Mesothelial cell of epicardium (in vitro differentiated cells): ENCODE measurements around the gene MAMSTR. TPM values are rescaled to one million over a fixed set of nuclear protein-coding genes. Genes with fewer than 3 reads are reported as not detected.
"Not testable (repeated sequence)": the region's sequence is repeated elsewhere in the genome, so short reads cannot be mapped to it uniquely, and the experiment has no call there.

Source experiments
- DNase-seq, 2 experiments: peaks; one replicate each; pipeline ENCODE4 v3.0.0; 2021; ENCODE audit warnings: low spot score in 2 of 2; ENCODE audit not compliant: unreplicated experiment in 2 of 2
- H3K27ac Mint-ChIP-seq: 2 replicates; pipeline ENCODE4 v1.8.0; 2021; ENCODE audit warnings: mixed read lengths
- H3K27me3 Mint-ChIP-seq: 2 replicates; pipeline ENCODE4 v1.8.0; 2021; ENCODE audit warnings: low read depth, mixed read lengths
- H3K36me3 Mint-ChIP-seq: 2 replicates; pipeline ENCODE4 v1.8.0; 2021; ENCODE audit warnings: mixed read lengths
- H3K4me1 Mint-ChIP-seq: 2 replicates; pipeline ENCODE4 v1.8.0; 2021; ENCODE audit warnings: mixed read lengths
- H3K4me3 Mint-ChIP-seq: 2 replicates; pipeline ENCODE4 v1.8.0; 2021; ENCODE audit warnings: mild to moderate bottlenecking, moderate library complexity, mixed read lengths
- H3K9me3 Mint-ChIP-seq: 2 replicates; pipeline ENCODE4 v1.8.0; 2021; ENCODE audit warnings: mixed read lengths
- total RNA-seq: library from RNA; stranded (reverse); gene quantifications from 3 replicates; pipeline ENCODE4 v1.2.1, GENCODE V29; 2021
- TF ChIP-seq, protein P1 (sequence below): fragments of 200-600 bp; sonication (generic); IDR thresholded peaks from one replicate; pipeline ENCODE4 v1.5.0; 2021; ENCODE audit warnings: antibody characterized with exemption; ENCODE audit not compliant: unreplicated experiment

Gene MAMSTR, protein sequence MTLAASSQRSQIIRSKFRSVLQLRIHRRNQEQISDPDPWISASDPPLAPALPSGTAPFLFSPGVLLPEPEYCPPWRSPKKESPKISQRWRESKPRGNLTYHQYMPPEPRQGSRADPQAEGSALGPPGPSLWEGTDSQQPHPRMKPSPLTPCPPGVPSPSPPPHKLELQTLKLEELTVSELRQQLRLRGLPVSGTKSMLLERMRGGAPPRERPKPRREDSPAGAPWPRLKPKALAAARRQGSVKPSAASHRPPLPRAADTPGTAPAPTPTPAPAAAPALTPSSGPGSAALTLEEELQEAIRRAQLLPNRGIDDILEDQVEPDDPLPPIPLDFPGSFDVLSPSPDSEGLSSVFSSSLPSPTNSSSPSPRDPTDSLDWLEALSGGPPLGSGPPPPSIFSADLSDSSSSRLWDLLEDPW
- 5.8 to 6.5 TPM (median 6.0 TPM) in 3 replicates for total RNA-seq

DNA sequence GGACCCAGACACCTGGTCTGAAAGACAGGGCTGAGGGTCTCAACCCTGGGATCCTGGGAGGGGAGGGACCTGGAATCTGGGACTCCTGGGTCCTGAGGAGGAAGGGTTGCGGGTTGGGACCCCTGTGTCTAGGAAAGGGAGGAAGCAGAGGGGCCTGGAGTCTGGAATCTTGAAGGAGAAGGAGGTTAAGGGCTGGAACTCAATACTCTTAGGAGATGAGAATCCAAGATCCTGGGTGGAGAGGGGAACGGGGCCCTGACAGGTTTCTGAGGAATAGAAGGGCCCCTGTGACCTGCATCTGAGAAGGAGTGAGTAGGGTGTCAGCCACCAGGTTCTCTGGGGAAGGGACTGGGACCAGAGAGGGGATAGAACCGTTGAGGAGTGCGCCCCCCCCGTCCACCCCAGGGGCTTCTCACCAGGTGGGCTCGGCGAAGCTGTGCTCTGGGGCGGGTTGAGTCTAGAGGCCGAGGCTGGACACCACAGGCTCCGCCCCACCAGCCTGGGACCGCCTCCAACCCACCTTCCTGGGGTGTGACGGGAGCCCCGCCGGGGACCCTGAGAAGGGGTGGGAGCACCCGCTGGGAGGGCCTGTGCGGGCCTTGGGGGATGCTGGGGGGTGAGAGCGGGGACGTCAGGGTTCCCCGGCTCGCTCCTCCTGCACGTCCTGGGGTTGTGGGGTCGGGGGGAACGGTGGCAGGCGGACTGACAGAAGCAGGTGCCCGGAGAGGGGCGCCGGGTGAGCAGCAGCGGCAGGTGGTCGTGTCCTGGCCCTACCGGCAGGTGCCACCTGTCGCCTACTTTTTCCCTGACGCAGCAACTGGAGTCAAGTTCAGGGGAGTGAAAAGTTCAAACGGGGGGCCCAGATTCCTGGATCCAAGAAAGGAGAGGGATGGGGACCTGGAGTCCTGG lies at the start of gene MAMSTR:
Gene MAMSTR, minus strand, starts transcription at position 463 of the 909 bp plus-strand sequence. CDS start 694 bp downstream, outside the sequence.
- peaks cover 40% of the 10 kb centered on the region for H3K4me1 Mint-ChIP-seq
- no peaks in the 10 kb centered on the region for H3K27me3 Mint-ChIP-seq
- H3K27ac Mint-ChIP-seq = peak within 1 kb of the TSS; percentile 99
- TF ChIP-seq, protein P1, sequence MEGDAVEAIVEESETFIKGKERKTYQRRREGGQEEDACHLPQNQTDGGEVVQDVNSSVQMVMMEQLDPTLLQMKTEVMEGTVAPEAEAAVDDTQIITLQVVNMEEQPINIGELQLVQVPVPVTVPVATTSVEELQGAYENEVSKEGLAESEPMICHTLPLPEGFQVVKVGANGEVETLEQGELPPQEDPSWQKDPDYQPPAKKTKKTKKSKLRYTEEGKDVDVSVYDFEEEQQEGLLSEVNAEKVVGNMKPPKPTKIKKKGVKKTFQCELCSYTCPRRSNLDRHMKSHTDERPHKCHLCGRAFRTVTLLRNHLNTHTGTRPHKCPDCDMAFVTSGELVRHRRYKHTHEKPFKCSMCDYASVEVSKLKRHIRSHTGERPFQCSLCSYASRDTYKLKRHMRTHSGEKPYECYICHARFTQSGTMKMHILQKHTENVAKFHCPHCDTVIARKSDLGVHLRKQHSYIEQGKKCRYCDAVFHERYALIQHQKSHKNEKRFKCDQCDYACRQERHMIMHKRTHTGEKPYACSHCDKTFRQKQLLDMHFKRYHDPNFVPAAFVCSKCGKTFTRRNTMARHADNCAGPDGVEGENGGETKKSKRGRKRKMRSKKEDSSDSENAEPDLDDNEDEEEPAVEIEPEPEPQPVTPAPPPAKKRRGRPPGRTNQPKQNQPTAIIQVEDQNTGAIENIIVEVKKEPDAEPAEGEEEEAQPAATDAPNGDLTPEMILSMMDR = no peak
- H3K4me3 Mint-ChIP-seq = peak within 1 kb of the TSS; percentile 97
- H3K9me3 Mint-ChIP-seq = no peaks in the 10 kb centered on the region
- no peaks in the 10 kb centered on the region for H3K36me3 Mint-ChIP-seq
- no peak for DNase-seq

DNA sequence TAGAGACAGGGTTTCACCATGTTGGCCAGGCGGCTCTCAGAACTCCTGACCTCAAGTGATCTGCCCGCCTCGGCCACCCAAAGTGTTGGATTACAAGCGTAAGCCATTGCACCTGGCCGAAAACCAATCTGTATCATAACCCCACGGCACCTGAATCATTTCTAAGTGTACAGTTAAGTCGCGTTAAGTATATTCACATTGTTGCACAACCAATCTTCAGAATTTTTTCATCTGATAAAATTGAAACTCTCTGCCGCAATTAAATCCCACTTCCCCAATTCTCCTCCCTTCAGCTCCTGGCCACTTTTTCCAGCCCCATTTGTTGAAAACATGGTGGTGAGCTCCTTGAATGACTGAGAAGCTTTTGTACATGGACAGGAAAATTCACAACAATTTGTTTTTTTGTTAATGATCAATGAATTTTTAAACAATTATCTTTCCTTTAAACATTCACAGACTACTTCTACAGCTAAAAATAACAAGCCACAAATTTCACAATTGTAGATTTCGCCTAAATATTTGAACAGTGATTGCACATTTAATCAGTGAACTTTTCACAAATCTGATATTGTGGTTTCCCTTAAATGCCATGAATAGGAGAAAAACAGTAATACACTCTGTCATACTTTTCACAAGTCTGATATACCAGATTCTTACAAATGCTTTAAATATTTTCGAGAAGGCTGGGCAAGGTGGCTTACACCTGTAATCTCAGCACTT lies 49.6 kb upstream of the MAMSTR start:
- Mint-ChIP-seq H3K9me3 (no peaks in the 10 kb centered on the region), H3K4me1 (no peaks in the 10 kb centered on the region), H3K4me3 (no peak overlapping the region), H3K36me3 (no peaks in the 10 kb centered on the region), H3K27me3 (peaks cover 19% of the 10 kb centered on the region), H3K27ac (no peak overlapping the region)
- TF ChIP-seq, protein P1 = no peak
- DNase-seq = no peak

DNA sequence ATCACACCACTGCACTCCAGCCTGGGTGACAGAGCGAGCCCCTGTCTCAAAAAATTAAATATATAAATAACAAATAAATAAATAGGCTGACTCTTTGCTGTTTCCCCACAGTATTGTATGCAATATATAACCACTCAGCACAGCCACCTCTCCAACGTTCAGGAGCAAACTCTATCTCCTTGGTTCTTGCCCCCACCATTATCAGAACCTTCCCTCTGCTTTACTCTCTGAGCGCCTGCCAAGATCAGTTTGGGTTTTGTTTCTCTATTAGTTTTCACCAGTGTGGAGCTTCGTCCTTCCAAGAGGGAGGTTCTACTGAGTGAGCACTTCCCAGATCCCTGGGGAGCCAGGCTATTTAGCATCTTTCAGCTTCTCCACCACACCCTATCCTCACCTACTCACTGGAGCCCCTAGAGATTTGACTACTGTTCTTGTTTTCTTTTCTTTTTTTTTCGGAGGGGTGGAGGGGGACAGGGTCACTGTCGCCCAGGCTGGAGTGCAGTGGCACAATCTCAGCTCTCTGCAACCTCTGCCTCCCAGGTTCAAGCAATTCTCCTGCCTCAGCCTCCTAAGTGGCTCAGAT lies 48.7 kb upstream of the MAMSTR start:
- H3K27ac Mint-ChIP-seq = not testable (repeated sequence)
- H3K27me3 Mint-ChIP-seq = peaks cover 22% of the 10 kb centered on the region

DNA sequence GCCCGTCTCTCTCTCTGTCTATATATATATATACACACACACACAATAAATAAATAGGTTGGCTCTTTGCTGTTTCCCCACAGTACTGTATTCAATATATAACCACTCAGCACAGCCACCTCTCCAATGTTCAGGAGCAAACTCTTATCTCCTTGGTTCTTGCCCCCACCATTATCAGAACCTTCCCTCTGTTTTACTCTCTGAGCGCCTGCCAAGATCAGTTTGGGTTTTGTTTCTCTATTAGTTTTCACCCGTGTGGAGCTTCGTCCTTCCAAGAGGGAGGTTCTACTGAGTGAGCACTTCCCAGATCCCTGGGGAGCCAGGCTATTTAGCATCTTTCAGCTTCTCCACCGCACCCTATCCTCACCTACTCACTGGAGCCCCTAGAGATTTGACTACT lies 46.3 kb upstream of the MAMSTR start:
- not testable (repeated sequence) for H3K9me3 Mint-ChIP-seq, H3K27ac Mint-ChIP-seq, H3K4me3 Mint-ChIP-seq, H3K4me1 Mint-ChIP-seq, DNase-seq, H3K36me3 Mint-ChIP-seq
- peaks cover 45% of the 10 kb centered on the region for H3K27me3 Mint-ChIP-seq

More for the DNA sequence above, 48.7 kb upstream of the MAMSTR start:
- DNase-seq, H3K36me3 Mint-ChIP-seq, H3K9me3 Mint-ChIP-seq, H3K4me1 Mint-ChIP-seq, H3K4me3 Mint-ChIP-seq: not testable (repeated sequence)

DNA sequence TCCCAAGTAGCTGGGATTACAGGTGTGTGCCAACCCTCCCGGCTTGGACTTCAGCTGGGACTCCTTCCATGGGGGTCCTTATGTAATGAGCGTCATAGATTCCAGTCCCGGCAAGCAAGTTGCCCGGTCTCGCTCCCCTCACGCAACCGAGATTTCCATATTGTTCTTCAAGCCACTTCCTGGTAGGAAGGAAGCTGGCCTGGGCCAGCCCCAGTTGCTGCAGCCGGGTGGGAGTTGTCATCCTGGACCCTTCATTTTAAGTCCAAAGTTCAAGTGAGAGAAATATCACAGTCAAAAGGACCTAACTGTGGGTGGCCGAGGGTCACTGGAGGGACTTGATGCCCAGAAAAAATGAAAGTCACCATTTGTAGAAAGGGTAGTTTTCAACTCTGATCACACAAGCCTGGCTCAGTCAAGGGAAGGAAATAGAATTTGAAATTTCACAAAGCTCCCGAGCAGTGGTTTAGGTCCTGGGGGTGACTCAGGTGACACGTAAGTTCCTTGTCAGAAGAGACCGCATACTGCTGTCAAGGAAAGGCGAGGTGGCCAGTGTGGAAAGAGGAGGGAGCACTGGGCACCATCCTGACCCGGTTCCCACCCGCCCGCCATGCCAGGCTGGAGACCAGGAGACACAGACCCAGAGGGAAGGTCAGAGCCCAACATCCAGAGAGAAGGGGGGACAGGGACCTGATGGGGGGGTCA lies 41.1 kb upstream of the MAMSTR start:
- no peak overlapping the region for H3K4me3 Mint-ChIP-seq
- no peak overlapping the region for H3K27ac Mint-ChIP-seq

More for the DNA sequence above, 41.1 kb upstream of the MAMSTR start:
- TF ChIP-seq, protein P1 = no peak
- H3K4me1 Mint-ChIP-seq = no peaks in the 10 kb centered on the region
- peaks cover 35% of the 10 kb centered on the region for H3K27me3 Mint-ChIP-seq
- H3K9me3 Mint-ChIP-seq = no peaks in the 10 kb centered on the region
- no peak for DNase-seq
- H3K36me3 Mint-ChIP-seq = no peaks in the 10 kb centered on the region
